Measurements from ENCODE around the gene VIT. TPM values are rescaled to one million over a fixed set of nuclear protein-coding genes. Genes with fewer than 3 reads are reported as not detected.

The VIT gene
- polyA plus RNA-seq, 3 donors: not detected

- intact Hi-C loops (cut with micrococcal nuclease): loop anchor here in 1 of 2 donors (10.0 kb wide), 1 partner anchor 310 kb away; the partner anchor contains the start of gene CRIM1
- Mint-ChIP-seq H3K36me3 (no peaks in the 10 kb centered on the region), H3K27me3 (ENCODE audit: low read depth in 3 of 3) (peaks cover 0 to 2% (median 0%) of the 10 kb centered on the region in 3 donors), H3K4me3 (no peak overlapping the region), H3K4me1 (no peaks in the 10 kb centered on the region), H3K9me3 (no peaks in the 10 kb centered on the region), H3K27ac (no peak overlapping the region)
- no peak overlapping the region for H3K4me3 ChIP-seq (replicated peaks in 1 of 3; ENCODE audit: low read depth in 2 of 3, low read length in 3 of 3)
- H3K4me2 ChIP-seq (replicated peaks; ENCODE audit: extremely low read depth, low read length, poor library complexity, severe bottlenecking): no peak overlapping the region
- no peaks in the 10 kb centered on the region for H3K4me1 ChIP-seq (ENCODE audit: control insufficient read depth in 1 of 2, insufficient read depth in 2 of 2, low read length in 2 of 2)
- no peaks in the 10 kb centered on the region for H3K9me3 ChIP-seq (replicated peaks in 1 of 2; ENCODE audit: control insufficient read depth in 1 of 2, insufficient read depth in 1 of 2, low read length in 2 of 2)
- no peak for DNase-seq
- no peaks in the 10 kb centered on the region for H3K27me3 ChIP-seq (ENCODE audit: control insufficient read depth in 2 of 2, insufficient read depth in 2 of 2, low read length in 2 of 2)
- WGBS (ENCODE audit: insufficient coverage): 88% methylated on average over 1 of the region's 1 CpG
- TF ChIP-seq CTCF (IDR thresholded peaks at IDR 0.05): no peak
- H3K79me2 ChIP-seq (ENCODE audit: insufficient read depth, low read length): no peaks in the 10 kb centered on the region
- H2AFZ ChIP-seq (ENCODE audit: insufficient read depth, low read depth, low read length, poor library complexity, severe bottlenecking): no peak overlapping the region
- H4K20me1 ChIP-seq (ENCODE audit: insufficient read depth, low read length): no peaks in the 10 kb centered on the region
- no peak overlapping the region for H3K9ac ChIP-seq (ENCODE audit: insufficient read depth, low read length, poor library complexity, severe bottlenecking)
- H3K36me3 ChIP-seq (replicated peaks in 1 of 2; ENCODE audit: control insufficient read depth in 1 of 2, insufficient read depth in 2 of 2, low read length in 2 of 2): no peaks in the 10 kb centered on the region
- H3K27ac ChIP-seq (ENCODE audit: low read depth in 1 of 2, low read length in 2 of 2): no peak overlapping the region
Observed at GRCh38 chr2:36664696-36665076, 31.8 kb upstream of the VIT start.

- no peak for TF ChIP-seq CTCF (IDR thresholded peaks at IDR 0.05)
- H3K4me2 ChIP-seq (replicated peaks; ENCODE audit: extremely low read depth, low read length, poor library complexity, severe bottlenecking): no peak overlapping the region
- DNase-seq: no peak
- no peaks in the 10 kb centered on the region for H3K9me3 ChIP-seq (replicated peaks in 1 of 2; ENCODE audit: control insufficient read depth in 1 of 2, insufficient read depth in 1 of 2, low read length in 2 of 2)
- no peak overlapping the region for H3K4me3 Mint-ChIP-seq
- no peaks in the 10 kb centered on the region for H3K27me3 Mint-ChIP-seq (ENCODE audit: low read depth in 3 of 3)
- H4K20me1 ChIP-seq (ENCODE audit: insufficient read depth, low read length): no peaks in the 10 kb centered on the region
- no peak overlapping the region for H3K27ac Mint-ChIP-seq
- no peaks in the 10 kb centered on the region for H3K9me3 Mint-ChIP-seq
- intact Hi-C loops (cut with micrococcal nuclease): loop anchor here in 1 of 2 donors (10.0 kb wide), 1 partner anchor 313 kb away; the partner anchor contains the start of gene CRIM1
- H3K9ac ChIP-seq (ENCODE audit: insufficient read depth, low read length, poor library complexity, severe bottlenecking): no peak overlapping the region
- H3K79me2 ChIP-seq (ENCODE audit: insufficient read depth, low read length): no peaks in the 10 kb centered on the region
- no peaks in the 10 kb centered on the region for H3K4me1 ChIP-seq (ENCODE audit: control insufficient read depth in 1 of 2, insufficient read depth in 2 of 2, low read length in 2 of 2)
- no peak overlapping the region for H3K27ac ChIP-seq (ENCODE audit: low read depth in 1 of 2, low read length in 2 of 2)
- no peaks in the 10 kb centered on the region for H3K4me1 Mint-ChIP-seq
- no peak overlapping the region for H3K4me3 ChIP-seq (replicated peaks in 1 of 3; ENCODE audit: low read depth in 2 of 3, low read length in 3 of 3)
- H3K36me3 Mint-ChIP-seq: no peaks in the 10 kb centered on the region
- no peak overlapping the region for H2AFZ ChIP-seq (ENCODE audit: insufficient read depth, low read depth, low read length, poor library complexity, severe bottlenecking)
- WGBS (ENCODE audit: insufficient coverage): 86% methylated on average over 6 of the region's 9 CpGs
- no peaks in the 10 kb centered on the region for H3K27me3 ChIP-seq (ENCODE audit: control insufficient read depth in 2 of 2, insufficient read depth in 2 of 2, low read length in 2 of 2)
- H3K36me3 ChIP-seq (replicated peaks in 1 of 2; ENCODE audit: control insufficient read depth in 1 of 2, insufficient read depth in 2 of 2, low read length in 2 of 2): no peaks in the 10 kb centered on the region
Observed at GRCh38 chr2:36667931-36668330, 28.6 kb upstream of the VIT start.
